Hepatocyte (in vitro differentiated cells): ENCODE data around the gene HIP1.

Experiments used
- EZH2 ChIP-seq: fragments of 200-600 bp; sonication (generic); IDR thresholded peaks from 2 replicates; pipeline ENCODE4 v1.6.1; 2016; ENCODE audit warnings: antibody characterized with exemption, mild to moderate bottlenecking, borderline replicate concordance
- TF ChIP-seq, protein P1 (sequence below): fragments of 200-600 bp; sonication (generic); IDR thresholded peaks from 2 replicates; pipeline ENCODE4 v1.5.1; 2016; ENCODE audit warnings: antibody characterized with exemption, mild to moderate bottlenecking; ENCODE audit not compliant: poor library complexity

DNA sequence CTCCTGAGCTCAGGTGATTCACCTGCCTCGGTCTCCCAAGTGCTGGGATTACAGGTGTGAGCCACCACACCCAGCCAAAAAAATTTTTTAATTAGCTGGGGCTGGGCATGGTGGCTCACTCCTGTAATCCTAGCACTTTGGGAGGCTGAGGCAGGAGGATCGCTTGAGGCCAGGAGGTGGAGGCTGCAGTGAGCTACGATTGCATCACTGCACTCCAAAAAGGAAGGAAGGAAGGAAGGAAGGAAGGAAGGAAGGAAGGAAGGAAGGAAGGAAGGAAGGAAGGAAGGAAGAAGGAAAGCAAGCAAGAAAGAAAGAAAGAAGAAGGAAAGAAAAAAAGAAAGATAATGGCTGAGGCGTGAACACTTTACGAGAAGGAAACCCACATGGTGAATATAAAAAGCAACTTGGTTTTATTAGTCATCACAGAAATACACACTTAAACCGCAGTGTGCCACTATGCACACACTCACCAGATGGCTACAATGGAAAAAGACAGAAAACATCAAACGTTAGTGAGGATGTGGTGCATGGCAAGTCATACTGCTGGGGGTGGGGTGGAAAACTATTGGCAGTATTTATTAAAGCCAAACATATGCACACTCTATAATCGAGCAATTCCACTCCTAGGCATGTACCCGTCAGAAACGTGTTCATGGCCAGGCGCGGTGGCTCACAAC, 37.7 kb upstream of the HIP1 start:
- TF ChIP-seq, protein P1, sequence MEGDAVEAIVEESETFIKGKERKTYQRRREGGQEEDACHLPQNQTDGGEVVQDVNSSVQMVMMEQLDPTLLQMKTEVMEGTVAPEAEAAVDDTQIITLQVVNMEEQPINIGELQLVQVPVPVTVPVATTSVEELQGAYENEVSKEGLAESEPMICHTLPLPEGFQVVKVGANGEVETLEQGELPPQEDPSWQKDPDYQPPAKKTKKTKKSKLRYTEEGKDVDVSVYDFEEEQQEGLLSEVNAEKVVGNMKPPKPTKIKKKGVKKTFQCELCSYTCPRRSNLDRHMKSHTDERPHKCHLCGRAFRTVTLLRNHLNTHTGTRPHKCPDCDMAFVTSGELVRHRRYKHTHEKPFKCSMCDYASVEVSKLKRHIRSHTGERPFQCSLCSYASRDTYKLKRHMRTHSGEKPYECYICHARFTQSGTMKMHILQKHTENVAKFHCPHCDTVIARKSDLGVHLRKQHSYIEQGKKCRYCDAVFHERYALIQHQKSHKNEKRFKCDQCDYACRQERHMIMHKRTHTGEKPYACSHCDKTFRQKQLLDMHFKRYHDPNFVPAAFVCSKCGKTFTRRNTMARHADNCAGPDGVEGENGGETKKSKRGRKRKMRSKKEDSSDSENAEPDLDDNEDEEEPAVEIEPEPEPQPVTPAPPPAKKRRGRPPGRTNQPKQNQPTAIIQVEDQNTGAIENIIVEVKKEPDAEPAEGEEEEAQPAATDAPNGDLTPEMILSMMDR: no peak
- TF ChIP-seq EZH2: no peak
